Muscle of leg (tissue), 11 donors: ENCODE results near the gene LORICRIN. TPM values are rescaled to one million over a fixed set of nuclear protein-coding genes. Genes with fewer than 3 reads are reported as not detected.
"Not testable (repeated sequence)": the region's sequence is repeated elsewhere in the genome, so short reads cannot be mapped to it uniquely, and the experiment has no call there.

Source experiments
- DNase-seq: peaks from one replicate; pipeline ENCODE4 v3.0.0; 2013
- H3K27ac ChIP-seq: one replicate; pipeline ENCODE4 v1.5.1; 2013; ENCODE audit warnings: mild to moderate bottlenecking, low read length, control low read depth
- H3K27me3 ChIP-seq: one replicate; pipeline ENCODE4 v1.6.1; 2013; ENCODE audit warnings: low read length; ENCODE audit not compliant: control insufficient read depth, insufficient read depth
- H3K36me3 ChIP-seq: one replicate; pipeline ENCODE4 v1.6.1; 2013; ENCODE audit warnings: low read length; ENCODE audit not compliant: control insufficient read depth, insufficient read depth
- H3K4me1 ChIP-seq: one replicate; pipeline ENCODE4 v1.6.1; 2013; ENCODE audit warnings: low read length; ENCODE audit not compliant: control insufficient read depth, insufficient read depth
- H3K4me3 ChIP-seq: one replicate; pipeline ENCODE4 v1.5.1; 2013; ENCODE audit warnings: low read length, control low read depth
- H3K9me3 ChIP-seq: replicated peaks from 2 replicates; pipeline ENCODE4 v1.6.1; 2013; ENCODE audit warnings: low read depth, low read length; ENCODE audit not compliant: control insufficient read depth
- WGBS: methylation state at CpG from one replicate; pipeline ENCODE4 v1.1.5; 2013; ENCODE audit warnings: missing lambda C conversion rate; ENCODE audit not compliant: insufficient coverage; 5-methylcytosine and 5-hydroxymethylcytosine counted together
- polyA plus RNA-seq, 8 donors: library from polyadenylated mRNA; unstranded; fragments of 120-200 nt; gene quantifications; one replicate each; pipeline versions ENCODE4 v1.2.1 to v1.2.3, GENCODE V29; 2013; ENCODE audit warnings: inconsistent platforms in 1 of 8, low replicate concordance in 1 of 8; ENCODE audit not compliant: insufficient read length in 8 of 8, insufficient read depth in 1 of 8
- total RNA-seq: library from RNA; stranded (reverse); fragments of 120-200 nt; gene quantifications from one replicate; pipeline ENCODE4 v1.2.4, GENCODE V29; 2013

Gene LORICRIN
- total and polyA plus RNA-seq, 9 donors, result not detected

DNA sequence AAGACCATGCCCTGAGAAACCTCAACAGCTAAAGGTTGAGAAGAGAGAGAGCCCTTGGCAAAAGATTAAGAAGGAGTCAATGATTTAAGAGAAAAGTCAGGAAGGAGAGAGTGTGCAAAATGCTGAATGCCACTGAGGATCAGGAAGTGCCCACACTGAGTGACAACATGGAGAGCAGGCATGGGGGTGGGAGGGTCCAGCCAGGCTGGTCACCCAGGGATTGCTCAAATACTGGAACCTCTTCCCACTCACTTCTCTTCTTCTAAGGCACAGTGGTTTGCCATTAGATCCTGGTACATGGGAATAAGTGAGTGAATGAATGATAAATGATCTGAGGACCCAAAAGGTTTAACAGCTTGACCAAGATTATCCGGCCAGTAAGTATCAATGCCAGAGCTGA is 31.0 kb upstream of the LORICRIN start:
- Histone ChIP-seq H3K36me3 (no peaks in the 10 kb centered on the region), H3K27me3 (peaks cover 2% of the 10 kb centered on the region), H3K4me3 (no peak overlapping the region), H3K4me1 (no peaks in the 10 kb centered on the region), H3K9me3 (no peaks in the 10 kb centered on the region), H3K27ac (no peak overlapping the region)
- DNase-seq, result no peak
- no CpG with 5 or more reads among the region's 1 CpG for WGBS

GRCh38 chr1:153229076-153229829 is 30.2 kb upstream of the LORICRIN start:
- not testable (repeated sequence) for H3K36me3 ChIP-seq, H3K4me1 ChIP-seq, H3K27me3 ChIP-seq, H3K27ac ChIP-seq, H3K4me3 ChIP-seq, DNase-seq, H3K9me3 ChIP-seq
- 56% methylated on average over 4 of the region's 12 CpGs for WGBS

GRCh38 chr1:153231363-153231762 is 28.1 kb upstream of the LORICRIN start:
- Histone ChIP-seq H3K9me3 (no peaks in the 10 kb centered on the region), H3K27me3 (no peaks in the 10 kb centered on the region), H3K27ac (no peak overlapping the region), H3K4me1 (no peaks in the 10 kb centered on the region), H3K36me3 (no peaks in the 10 kb centered on the region), H3K4me3 (no peak overlapping the region)
- 90% methylated on average over 4 of the region's 4 CpGs for WGBS
- DNase-seq, result no peak

- H3K27me3 ChIP-seq, result no peaks in the 10 kb centered on the region
- H3K4me1 ChIP-seq, result no peaks in the 10 kb centered on the region
- H3K27ac ChIP-seq, result no peak overlapping the region
- no peak overlapping the region for H3K4me3 ChIP-seq
- DNase-seq, result peak; percentile 16
- H3K36me3 ChIP-seq, result no peaks in the 10 kb centered on the region
- WGBS, result 85% methylated on average over 2 of the region's 2 CpGs
- H3K9me3 ChIP-seq, result no peaks in the 10 kb centered on the region
Measured at GRCh38 chr1:153231785-153232184, 27.7 kb upstream of the LORICRIN start.

- Histone ChIP-seq H3K4me1 (no peaks in the 10 kb centered on the region), H3K27me3 (no peaks in the 10 kb centered on the region), H3K4me3 (no peak overlapping the region), H3K9me3 (no peaks in the 10 kb centered on the region), H3K36me3 (no peaks in the 10 kb centered on the region), H3K27ac (no peak overlapping the region)
- DNase-seq, result no peak
- 61% methylated on average over 2 of the region's 3 CpGs for WGBS
Measured at GRCh38 chr1:153232553-153232952, 26.9 kb upstream of the LORICRIN start.

DNA sequence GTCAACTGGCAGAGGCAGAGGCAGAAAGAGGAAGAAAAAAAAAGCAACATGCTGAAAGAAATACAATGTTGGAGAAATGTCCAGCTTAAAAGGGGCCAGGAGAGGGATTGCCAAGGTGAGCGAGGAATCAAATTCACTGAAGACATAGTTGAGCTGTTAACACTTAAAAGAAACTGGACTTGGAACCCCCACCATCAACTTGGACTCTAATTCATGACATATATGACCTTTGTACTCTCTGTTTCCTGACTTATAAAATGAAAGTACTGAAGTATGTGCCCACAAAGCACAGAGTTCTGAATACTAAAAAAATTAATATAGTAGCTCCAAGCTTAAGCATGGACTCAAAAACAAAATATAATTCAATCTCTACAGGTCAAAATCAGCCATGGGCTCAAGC is 26.0 kb upstream of the LORICRIN start:
- no CpG with 5 or more reads among the region's 1 CpG for WGBS
- no peak overlapping the region for H3K27ac ChIP-seq

DNA sequence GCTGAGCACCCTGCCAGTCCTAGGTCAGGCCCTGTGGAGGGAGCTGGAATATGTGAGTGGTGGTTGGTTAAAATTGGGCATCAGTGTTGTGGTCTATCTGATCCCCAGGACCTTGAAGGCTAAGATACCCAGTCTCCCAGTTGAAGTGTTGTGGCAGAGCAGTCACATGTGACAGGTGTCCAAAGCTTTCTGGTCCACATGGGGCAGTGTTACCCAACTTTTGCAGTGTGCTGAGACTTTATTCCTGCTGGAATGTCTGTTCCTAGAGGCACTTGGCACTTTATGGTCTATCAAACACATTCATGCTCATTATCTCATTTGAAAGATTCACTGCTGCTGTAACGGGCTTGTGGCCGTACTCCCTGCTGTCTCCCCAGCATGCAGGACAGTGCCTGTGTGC is 21.0 kb upstream of the LORICRIN start:
- no peak for DNase-seq
- Histone ChIP-seq H3K4me1 (no peaks in the 10 kb centered on the region), H3K36me3 (no peaks in the 10 kb centered on the region), H3K9me3 (no peaks in the 10 kb centered on the region), H3K4me3 (no peak overlapping the region), H3K27me3 (no peaks in the 10 kb centered on the region), H3K27ac (no peak overlapping the region)
- no CpG with 5 or more reads among the region's 2 CpGs for WGBS

More for the DNA sequence above, 26.0 kb upstream of the LORICRIN start:
- Histone ChIP-seq H3K27me3 (no peaks in the 10 kb centered on the region), H3K4me3 (no peak overlapping the region), H3K9me3 (no peaks in the 10 kb centered on the region), H3K4me1 (no peaks in the 10 kb centered on the region), H3K36me3 (no peaks in the 10 kb centered on the region)
- no peak for DNase-seq

DNA sequence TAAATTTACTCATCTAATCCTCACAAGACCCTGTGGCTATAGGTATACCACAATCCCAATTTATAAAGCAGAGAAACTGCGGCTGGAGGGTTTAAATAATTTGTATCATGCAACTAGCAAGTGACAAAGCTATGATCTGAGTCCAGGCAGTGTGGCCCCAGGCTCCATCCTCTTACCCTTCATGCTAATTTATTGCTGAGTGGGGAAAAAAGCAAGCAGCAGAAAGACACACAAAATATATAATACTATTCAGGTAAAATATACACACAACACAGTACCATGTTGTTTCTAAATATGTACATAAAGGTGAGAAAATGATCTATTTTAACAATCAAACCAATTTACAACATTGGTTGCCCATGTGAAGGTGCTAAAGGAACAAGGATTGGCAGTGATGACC is 17.3 kb upstream of the LORICRIN start:
- WGBS, result no CpG with 5 or more reads among the region's 1 CpG
- Histone ChIP-seq H3K27ac (no peak overlapping the region), H3K4me1 (no peaks in the 10 kb centered on the region), H3K4me3 (no peak overlapping the region), H3K27me3 (no peaks in the 10 kb centered on the region), H3K36me3 (no peaks in the 10 kb centered on the region), H3K9me3 (no peaks in the 10 kb centered on the region)
- DNase-seq, result no peak

DNA sequence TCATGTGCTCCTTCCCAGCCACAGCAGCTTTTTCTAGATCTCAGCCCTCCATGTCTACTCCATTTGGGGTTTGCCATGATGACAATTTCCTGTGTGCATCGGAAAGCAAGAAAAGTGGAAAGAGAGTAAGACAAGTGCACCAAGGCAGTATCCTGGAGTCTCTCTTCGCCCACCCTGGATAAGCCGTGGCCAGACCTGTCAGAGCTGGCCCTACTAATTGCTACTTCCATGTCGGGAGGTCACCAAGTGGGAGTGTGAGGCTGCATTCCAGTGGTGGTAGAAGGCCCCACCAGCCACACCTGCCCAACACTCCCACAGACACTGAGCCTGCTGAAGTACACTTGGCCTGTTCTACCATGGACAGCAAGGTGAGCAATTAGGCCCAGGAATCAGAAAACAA is 14.0 kb upstream of the LORICRIN start:
- DNase-seq, result no peak
- Histone ChIP-seq H3K36me3 (no peaks in the 10 kb centered on the region), H3K9me3 (no peaks in the 10 kb centered on the region), H3K4me1 (no peaks in the 10 kb centered on the region), H3K27me3 (peaks cover 5% of the 10 kb centered on the region), H3K27ac (no peak overlapping the region), H3K4me3 (no peak overlapping the region)
- WGBS, result no CpG with 5 or more reads among the region's 4 CpGs

DNA sequence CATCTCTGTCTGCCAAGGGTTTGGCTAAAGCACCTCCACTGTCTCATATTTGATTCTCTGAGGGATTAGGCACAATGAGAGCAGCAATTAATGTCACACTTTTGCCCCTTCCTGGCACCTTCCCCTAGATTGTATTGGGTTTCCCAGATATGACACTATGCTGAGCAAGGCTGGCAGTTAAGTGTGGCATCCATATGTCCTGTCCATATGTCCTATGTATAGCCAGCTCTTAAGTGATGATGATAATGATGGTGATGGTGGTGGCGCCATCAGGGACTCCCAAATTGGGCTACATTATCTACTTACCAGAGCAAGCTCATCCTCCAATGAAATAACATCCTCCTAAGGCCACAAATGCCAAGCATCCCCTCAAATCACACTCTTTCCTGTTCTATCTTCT is 13.5 kb upstream of the LORICRIN start:
- H3K27me3 ChIP-seq, result peaks cover 5% of the 10 kb centered on the region

DNA sequence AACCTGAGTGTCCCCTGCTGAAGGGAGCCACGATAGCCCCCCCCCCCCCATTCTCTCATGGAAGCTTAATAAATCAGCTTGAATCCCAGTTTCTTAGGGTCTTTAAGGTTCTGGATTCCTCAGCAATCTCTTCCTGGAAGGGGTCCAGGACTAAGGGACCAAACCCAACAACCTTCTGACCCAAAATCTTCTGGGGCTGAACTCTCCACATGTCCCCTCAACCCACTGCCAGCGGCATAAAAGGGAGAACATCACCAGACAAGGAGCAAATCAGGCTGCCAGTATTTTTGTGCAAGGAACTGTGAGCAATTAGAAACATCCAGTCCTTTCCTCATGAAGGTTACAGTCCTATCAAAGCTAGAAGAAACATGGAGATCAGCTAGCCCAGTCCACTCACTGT is 12.7 kb upstream of the LORICRIN start:
- Histone ChIP-seq H3K4me3 (no peak overlapping the region), H3K27me3 (peaks cover 5% of the 10 kb centered on the region), H3K27ac (no peak overlapping the region), H3K4me1 (no peaks in the 10 kb centered on the region), H3K9me3 (no peaks in the 10 kb centered on the region), H3K36me3 (no peaks in the 10 kb centered on the region)
- no peak for DNase-seq
- no CpG with 5 or more reads among the region's 2 CpGs for WGBS

More for the DNA sequence above, 13.5 kb upstream of the LORICRIN start:
- Histone ChIP-seq H3K27ac (no peak overlapping the region), H3K36me3 (no peaks in the 10 kb centered on the region), H3K4me1 (no peaks in the 10 kb centered on the region), H3K9me3 (no peaks in the 10 kb centered on the region), H3K4me3 (no peak overlapping the region)
- WGBS, result no CpG with 5 or more reads among the region's 1 CpG
- DNase-seq, result no peak
